K562 (cell line): Measurements from ENCODE around the gene CRYAB. TPM values are rescaled to one million over a fixed set of nuclear protein-coding genes. Genes with fewer than 3 reads are reported as not detected.
A peak's percentile ranks its signal among the peaks of the same experiment; 100 is the strongest.

Source experiments
- DDX20 ChIP-seq: fragments of 450-650 bp; IDR thresholded peaks from 2 replicates; pipeline ENCODE4 v1.6.1; 2016; ENCODE audit warnings: missing genetic modification characterization, low read depth, mild to moderate bottlenecking, missing compliant biosample characterization, moderate library complexity
- ELF1 ChIP-seq: fragments of 200-800 bp; sonication (Bioruptor generic); IDR thresholded peaks from 2 replicates; pipeline ENCODE4 v1.6.1; 2016; ENCODE audit warnings: missing genetic modification characterization, missing compliant biosample characterization
- FIP1L1 ChIP-seq: fragments of 200-400 bp; formaldehyde crosslinking; IDR thresholded peaks from 2 replicates; pipeline ENCODE4 v1.6.1; 2018; ENCODE audit warnings: mild to moderate bottlenecking, low read depth, low read length; ENCODE audit not compliant: poor library complexity, severe bottlenecking
- HMG20A ChIP-seq: fragments of 450-650 bp; formaldehyde crosslinking; conservative IDR thresholded peaks from 2 replicates; pipeline ENCODE4 v1.4.0; 2020; ENCODE audit warnings: mild to moderate bottlenecking, mixed read lengths
- NONO ChIP-seq, 2 experiments: fragments of 200-400 bp in 1 of 2; fragments of 450-650 bp in 1 of 2; formaldehyde crosslinking in 1 of 2; IDR thresholded peaks; 2 replicates each; pipeline ENCODE4 v1.6.1; 2017; ENCODE audit warnings: low read depth in 2 of 2, mild to moderate bottlenecking in 2 of 2, moderate library complexity in 2 of 2, low read length in 1 of 2
- POLR2A ChIP-seq: fragments of 450-650 bp; conservative IDR thresholded peaks from 2 replicates; pipeline ENCODE4 v1.6.1; 2016
- POLR2H ChIP-seq: IDR thresholded peaks from 2 replicates; pipeline ENCODE4 v1.6.1; 2016; ENCODE audit warnings: missing genetic modification characterization, low read depth, mild to moderate bottlenecking, control low read depth, missing compliant biosample characterization, moderate library complexity
- RB1 ChIP-seq: fragments of 450-650 bp; IDR thresholded peaks from 2 replicates; pipeline ENCODE4 v1.6.1; 2017; ENCODE audit warnings: low read depth, mild to moderate bottlenecking
- SAFB2 ChIP-seq: fragments of 200-400 bp; formaldehyde crosslinking; IDR thresholded peaks from 2 replicates; pipeline ENCODE4 v1.6.1; 2018; ENCODE audit warnings: borderline replicate concordance, low read length, low read depth, moderate library complexity; ENCODE audit not compliant: severe bottlenecking
- TEAD1 ChIP-seq, 2 experiments: fragments of 450-650 bp in 1 of 2; sonication (generic) in 1 of 2; formaldehyde crosslinking; IDR thresholded peaks; 2 replicates each; pipeline versions ENCODE4 v1.4.0 to v1.8.0; 2020 to 2022; ENCODE audit warnings: mild to moderate bottlenecking in 2 of 2, missing genetic modification reagents in 1 of 2
- ZFP30 ChIP-seq: fragments of 250-450 bp; sonication (Bioruptor Pico); IDR thresholded peaks from 2 replicates; pipeline ENCODE4 v1.8.0; 2022; ENCODE audit warnings: moderate library complexity, mild to moderate bottlenecking, inconsistent platforms, borderline replicate concordance
- ZNF146 ChIP-seq: IDR thresholded peaks from one replicate; pipeline ENCODE4 v1.6.1; 2018; ENCODE audit warnings: missing compliant biosample characterization; ENCODE audit not compliant: unreplicated experiment
- ZNF511 ChIP-seq: sonication (generic); formaldehyde crosslinking; IDR thresholded peaks from 2 replicates; pipeline ENCODE4 v1.8.0; 2022; ENCODE audit warnings: mild to moderate bottlenecking, missing genetic modification reagents
- polyA plus RNA-seq, 8 experiments: library from polyadenylated mRNA; depleted of rRNA in 4 of 8; stranded (reverse) in 5 of 8; unstranded in 3 of 8; fragments of >200 nt; fragmentation: Nextera tagmentation in 2 of 8; fragmentation: Illumina TruSeq in 1 of 8; extraction: Ambion mirVana in 2 of 8; extraction: Trizol in 1 of 8; gene quantifications; 2 replicates each; pipeline versions ENCODE4 v1.2.1 to v1.2.3, GENCODE V29; 2011 to 2014; ENCODE audit warnings: inconsistent platforms in 1 of 8, missing spikeins in 1 of 8
- total RNA-seq, 7 experiments: library from RNA; depleted of rRNA in 6 of 7; stranded (reverse); fragments of >200 nt in 6 of 7; fragmentation: Illumina TruSeq in 2 of 7; extraction: Trizol in 2 of 7; gene quantifications; 2 replicates each; pipeline versions ENCODE4 v1.2.1 to v1.2.3, GENCODE V29; 2011 to 2021; ENCODE audit warnings: low replicate concordance in 1 of 7
- TF ChIP-seq, protein P1 (sequence below): fragments of 450-650 bp; IDR thresholded peaks from 2 replicates; pipeline ENCODE4 v1.6.1; 2016
- TF ChIP-seq, protein P2 (sequence below), 2 experiments: fragments of 450-650 bp; IDR thresholded peaks; 2 replicates each; pipeline ENCODE4 v1.6.1; 2018; ENCODE audit warnings: mild to moderate bottlenecking in 2 of 2, low read depth in 1 of 2; ENCODE audit not compliant: partially characterized antibody in 2 of 2
- TF ChIP-seq, protein P3 (sequence below): sonication (generic); formaldehyde crosslinking; IDR thresholded peaks from 2 replicates; pipeline ENCODE4 v1.8.1; 2022; ENCODE audit warnings: missing genetic modification reagents
- TF ChIP-seq, protein P4 (sequence below): sonication (generic); formaldehyde crosslinking; IDR thresholded peaks from 2 replicates; pipeline ENCODE4 v1.8.0; 2022; ENCODE audit warnings: missing genetic modification reagents, mild to moderate bottlenecking, borderline replicate concordance

Gene CRYAB
- total and polyA plus RNA-seq, 9 of the 15 experiments (the other 6 are each of a cell fraction or from before 2014, with no cell fraction given), result 0.83 to 7.5 (median 3.6) TPM

- TF ChIP-seq DDX20 (tag), result no peak
- TF ChIP-seq, protein P1, sequence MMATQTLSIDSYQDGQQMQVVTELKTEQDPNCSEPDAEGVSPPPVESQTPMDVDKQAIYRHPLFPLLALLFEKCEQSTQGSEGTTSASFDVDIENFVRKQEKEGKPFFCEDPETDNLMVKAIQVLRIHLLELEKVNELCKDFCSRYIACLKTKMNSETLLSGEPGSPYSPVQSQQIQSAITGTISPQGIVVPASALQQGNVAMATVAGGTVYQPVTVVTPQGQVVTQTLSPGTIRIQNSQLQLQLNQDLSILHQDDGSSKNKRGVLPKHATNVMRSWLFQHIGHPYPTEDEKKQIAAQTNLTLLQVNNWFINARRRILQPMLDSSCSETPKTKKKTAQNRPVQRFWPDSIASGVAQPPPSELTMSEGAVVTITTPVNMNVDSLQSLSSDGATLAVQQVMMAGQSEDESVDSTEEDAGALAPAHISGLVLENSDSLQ, result peak; percentile 75
- TF ChIP-seq, protein P2, sequence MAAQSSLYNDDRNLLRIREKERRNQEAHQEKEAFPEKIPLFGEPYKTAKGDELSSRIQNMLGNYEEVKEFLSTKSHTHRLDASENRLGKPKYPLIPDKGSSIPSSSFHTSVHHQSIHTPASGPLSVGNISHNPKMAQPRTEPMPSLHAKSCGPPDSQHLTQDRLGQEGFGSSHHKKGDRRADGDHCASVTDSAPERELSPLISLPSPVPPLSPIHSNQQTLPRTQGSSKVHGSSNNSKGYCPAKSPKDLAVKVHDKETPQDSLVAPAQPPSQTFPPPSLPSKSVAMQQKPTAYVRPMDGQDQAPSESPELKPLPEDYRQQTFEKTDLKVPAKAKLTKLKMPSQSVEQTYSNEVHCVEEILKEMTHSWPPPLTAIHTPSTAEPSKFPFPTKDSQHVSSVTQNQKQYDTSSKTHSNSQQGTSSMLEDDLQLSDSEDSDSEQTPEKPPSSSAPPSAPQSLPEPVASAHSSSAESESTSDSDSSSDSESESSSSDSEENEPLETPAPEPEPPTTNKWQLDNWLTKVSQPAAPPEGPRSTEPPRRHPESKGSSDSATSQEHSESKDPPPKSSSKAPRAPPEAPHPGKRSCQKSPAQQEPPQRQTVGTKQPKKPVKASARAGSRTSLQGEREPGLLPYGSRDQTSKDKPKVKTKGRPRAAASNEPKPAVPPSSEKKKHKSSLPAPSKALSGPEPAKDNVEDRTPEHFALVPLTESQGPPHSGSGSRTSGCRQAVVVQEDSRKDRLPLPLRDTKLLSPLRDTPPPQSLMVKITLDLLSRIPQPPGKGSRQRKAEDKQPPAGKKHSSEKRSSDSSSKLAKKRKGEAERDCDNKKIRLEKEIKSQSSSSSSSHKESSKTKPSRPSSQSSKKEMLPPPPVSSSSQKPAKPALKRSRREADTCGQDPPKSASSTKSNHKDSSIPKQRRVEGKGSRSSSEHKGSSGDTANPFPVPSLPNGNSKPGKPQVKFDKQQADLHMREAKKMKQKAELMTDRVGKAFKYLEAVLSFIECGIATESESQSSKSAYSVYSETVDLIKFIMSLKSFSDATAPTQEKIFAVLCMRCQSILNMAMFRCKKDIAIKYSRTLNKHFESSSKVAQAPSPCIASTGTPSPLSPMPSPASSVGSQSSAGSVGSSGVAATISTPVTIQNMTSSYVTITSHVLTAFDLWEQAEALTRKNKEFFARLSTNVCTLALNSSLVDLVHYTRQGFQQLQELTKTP (IDR thresholded peaks at IDR 0.05; ENCODE audit: low read depth in 1 of 2, partially characterized antibody in 2 of 2), result peak in 1 of 2 experiments; percentile 75
- TF ChIP-seq RB1, result peak; percentile 83
- TF ChIP-seq, protein P3, sequence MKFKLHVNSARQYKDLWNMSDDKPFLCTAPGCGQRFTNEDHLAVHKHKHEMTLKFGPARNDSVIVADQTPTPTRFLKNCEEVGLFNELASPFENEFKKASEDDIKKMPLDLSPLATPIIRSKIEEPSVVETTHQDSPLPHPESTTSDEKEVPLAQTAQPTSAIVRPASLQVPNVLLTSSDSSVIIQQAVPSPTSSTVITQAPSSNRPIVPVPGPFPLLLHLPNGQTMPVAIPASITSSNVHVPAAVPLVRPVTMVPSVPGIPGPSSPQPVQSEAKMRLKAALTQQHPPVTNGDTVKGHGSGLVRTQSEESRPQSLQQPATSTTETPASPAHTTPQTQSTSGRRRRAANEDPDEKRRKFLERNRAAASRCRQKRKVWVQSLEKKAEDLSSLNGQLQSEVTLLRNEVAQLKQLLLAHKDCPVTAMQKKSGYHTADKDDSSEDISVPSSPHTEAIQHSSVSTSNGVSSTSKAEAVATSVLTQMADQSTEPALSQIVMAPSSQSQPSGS, result no peak
- no peak for TF ChIP-seq ZFP30 (CRISPR knock-in tag)
- TF ChIP-seq ELF1 (tag), result peak; percentile 64; the same call in 1 of the 2 replicates
- no peak for TF ChIP-seq SAFB2
- peak; percentile 88 for TF ChIP-seq POLR2A
- TF ChIP-seq POLR2H (tag), result peak; percentile 85
- no peak for TF ChIP-seq ZNF146
- TF ChIP-seq ZNF511 (CRISPR knock-in tag), result peak; percentile 55; the same call in 1 of the 2 replicates
- TF ChIP-seq HMG20A (CRISPR knock-in tag), result no peak
- TF ChIP-seq FIP1L1, result no peak
- TF ChIP-seq, protein P4, sequence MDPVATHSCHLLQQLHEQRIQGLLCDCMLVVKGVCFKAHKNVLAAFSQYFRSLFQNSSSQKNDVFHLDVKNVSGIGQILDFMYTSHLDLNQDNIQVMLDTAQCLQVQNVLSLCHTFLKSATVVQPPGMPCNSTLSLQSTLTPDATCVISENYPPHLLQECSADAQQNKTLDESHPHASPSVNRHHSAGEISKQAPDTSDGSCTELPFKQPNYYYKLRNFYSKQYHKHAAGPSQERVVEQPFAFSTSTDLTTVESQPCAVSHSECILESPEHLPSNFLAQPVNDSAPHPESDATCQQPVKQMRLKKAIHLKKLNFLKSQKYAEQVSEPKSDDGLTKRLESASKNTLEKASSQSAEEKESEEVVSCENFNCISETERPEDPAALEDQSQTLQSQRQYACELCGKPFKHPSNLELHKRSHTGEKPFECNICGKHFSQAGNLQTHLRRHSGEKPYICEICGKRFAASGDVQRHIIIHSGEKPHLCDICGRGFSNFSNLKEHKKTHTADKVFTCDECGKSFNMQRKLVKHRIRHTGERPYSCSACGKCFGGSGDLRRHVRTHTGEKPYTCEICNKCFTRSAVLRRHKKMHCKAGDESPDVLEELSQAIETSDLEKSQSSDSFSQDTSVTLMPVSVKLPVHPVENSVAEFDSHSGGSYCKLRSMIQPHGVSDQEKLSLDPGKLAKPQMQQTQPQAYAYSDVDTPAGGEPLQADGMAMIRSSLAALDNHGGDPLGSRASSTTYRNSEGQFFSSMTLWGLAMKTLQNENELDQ (CRISPR knock-in tag), result no peak
- TF ChIP-seq NONO (IDR thresholded peaks at IDR 0.05; ENCODE audit: low read depth in 2 of 2, low read length in 1 of 2), result no peak
- peak in 1 of 2 experiments; percentile 84 for TF ChIP-seq TEAD1 (CRISPR knock-in tag; IDR thresholded peaks at IDR 0.05)
These were observed 32.5 kb downstream of the CRYAB start, which contains the start of the genes CFAP68 and FDXACB1 (continued) for GRCh38 chr11:111878849-111879636.
